HepG2 (cell line): ENCODE measurements around the gene TMEM143. TPM values are rescaled to one million over a fixed set of nuclear protein-coding genes. Genes with fewer than 3 reads are reported as not detected.

Source experiments
- ASH2L ChIP-seq: fragments of 300-600, 200-600 bp; sonication (generic); IDR thresholded peaks from 2 replicates; pipeline ENCODE4 v1.7.0; 2017; ENCODE audit warnings: low read depth, mild to moderate bottlenecking, moderate library complexity, mixed read lengths, low read length; ENCODE audit not compliant: insufficient read length
- CENPX ChIP-seq: sonication (generic); formaldehyde crosslinking; IDR thresholded peaks from 2 replicates; pipeline ENCODE4 v1.9.0; 2021; ENCODE audit warnings: mild to moderate bottlenecking, missing genetic modification reagents, moderate library complexity
- DNMT1 ChIP-seq: sonication (generic); formaldehyde crosslinking; IDR thresholded peaks from 2 replicates; pipeline ENCODE4 v1.5.1; 2020; ENCODE audit warnings: mild to moderate bottlenecking, missing genetic modification reagents
- ELF1 ChIP-seq: sonication (generic); formaldehyde crosslinking; IDR thresholded peaks from 2 replicates; pipeline ENCODE4 v1.4.0; 2020; ENCODE audit warnings: missing genetic modification reagents
- GLI4 ChIP-seq: sonication (generic); formaldehyde crosslinking; IDR thresholded peaks from 2 replicates; pipeline ENCODE4 v1.5.1; 2020; ENCODE audit warnings: missing genetic modification reagents, mild to moderate bottlenecking, moderate library complexity, borderline replicate concordance
- KAT2B ChIP-seq: fragments of 150-350 bp; IDR thresholded peaks from 2 replicates; pipeline ENCODE4 v1.6.1; 2014; ENCODE audit warnings: low read depth, low read length, borderline replicate concordance
- PHF20 ChIP-seq: sonication (generic); formaldehyde crosslinking; IDR thresholded peaks from 2 replicates; pipeline ENCODE4 v1.5.0; 2020; ENCODE audit warnings: mild to moderate bottlenecking, missing genetic modification reagents
- POLR2G ChIP-seq: fragments of 200-400 bp; formaldehyde crosslinking; IDR thresholded peaks from 2 replicates; pipeline ENCODE4 v1.6.1; 2018; ENCODE audit warnings: mild to moderate bottlenecking, low read depth, low read length, moderate library complexity
- RAD51 ChIP-seq: fragments of 450-650 bp; IDR thresholded peaks from 2 replicates; pipeline ENCODE4 v1.6.1; 2016; ENCODE audit warnings: borderline replicate concordance
- SETDB1 ChIP-seq: sonication (generic); formaldehyde crosslinking; IDR thresholded peaks from 2 replicates; pipeline ENCODE4 v1.5.1; 2020; ENCODE audit warnings: missing genetic modification reagents, mild to moderate bottlenecking, borderline replicate concordance
- TSC22D2 ChIP-seq: sonication (generic); formaldehyde crosslinking; IDR thresholded peaks from 2 replicates; pipeline ENCODE4 v1.5.1; 2020; ENCODE audit warnings: missing genetic modification reagents, mild to moderate bottlenecking, borderline replicate concordance
- WIZ ChIP-seq: sonication (generic); formaldehyde crosslinking; IDR thresholded peaks from 2 replicates; pipeline ENCODE4 v1.5.1; 2020; ENCODE audit warnings: mild to moderate bottlenecking, missing genetic modification reagents
- ZNF329 ChIP-seq: sonication (generic); formaldehyde crosslinking; IDR thresholded peaks from 2 replicates; pipeline ENCODE4 v1.9.0; 2021; ENCODE audit warnings: low read depth, mild to moderate bottlenecking, missing genetic modification reagents
- ZNF605 ChIP-seq: sonication (generic); formaldehyde crosslinking; IDR thresholded peaks from 2 replicates; pipeline ENCODE4 v1.8.0; 2022; ENCODE audit warnings: mild to moderate bottlenecking, missing genetic modification reagents
- ZNF674 ChIP-seq: sonication (generic); formaldehyde crosslinking; IDR thresholded peaks from 2 replicates; pipeline ENCODE4 v1.5.0; 2020; ENCODE audit warnings: low read depth, mild to moderate bottlenecking, missing genetic modification reagents
- ZNF746 ChIP-seq: sonication (generic); formaldehyde crosslinking; IDR thresholded peaks from 2 replicates; pipeline ENCODE4 v1.8.0; 2022; ENCODE audit warnings: mild to moderate bottlenecking, missing genetic modification reagents
- ZNF773 ChIP-seq: sonication (generic); formaldehyde crosslinking; IDR thresholded peaks from 2 replicates; pipeline ENCODE4 v1.4.0; 2020; ENCODE audit warnings: missing genetic modification reagents, borderline replicate concordance
- ZNF816 ChIP-seq: sonication (generic); formaldehyde crosslinking; IDR thresholded peaks from 2 replicates; pipeline ENCODE4 v1.8.0; 2022; ENCODE audit warnings: missing genetic modification reagents, mild to moderate bottlenecking, borderline replicate concordance
- ZNF850 ChIP-seq: sonication (generic); formaldehyde crosslinking; conservative IDR thresholded peaks from 2 replicates; pipeline ENCODE4 v1.9.0; 2021; ENCODE audit warnings: mild to moderate bottlenecking, missing genetic modification reagents
- polyA plus RNA-seq, 8 experiments: library from polyadenylated mRNA; depleted of rRNA in 3 of 8; stranded (reverse) in 7 of 8; unstranded in 1 of 8; fragments of >200 nt; fragmentation: Illumina TruSeq in 4 of 8; extraction: Trizol in 4 of 8; gene quantifications; 2 replicates each; pipeline versions ENCODE4 v1.2.1 to v1.2.3, GENCODE V29; 2011 to 2016; ENCODE audit warnings: low read depth in 4 of 8, missing spikeins in 1 of 8, mixed read lengths in 1 of 8; ENCODE audit not compliant: insufficient read depth in 1 of 8
- total RNA-seq, 5 experiments: library from RNA; depleted of rRNA; stranded (reverse); fragments of >200 nt; fragmentation: Illumina TruSeq; extraction: Trizol; gene quantifications; 2 replicates each; pipeline ENCODE4 v1.2.3, GENCODE V29; 2016; ENCODE audit warnings: low read depth in 1 of 5
- TF ChIP-seq, protein P1 (sequence below): sonication (generic); formaldehyde crosslinking; IDR thresholded peaks from 2 replicates; pipeline ENCODE4 v1.5.0; 2020; ENCODE audit warnings: missing genetic modification reagents
- TF ChIP-seq, protein P2 (sequence below): sonication (generic); formaldehyde crosslinking; IDR thresholded peaks from 2 replicates; pipeline ENCODE4 v1.9.0; 2022; ENCODE audit warnings: low read depth, missing genetic modification reagents
- TF ChIP-seq, protein P3 (sequence below), 2 experiments: sonication (generic) in 1 of 2; formaldehyde crosslinking in 1 of 2; IDR thresholded peaks; 2 replicates each; pipeline versions ENCODE4 v1.4.0 to v1.6.1; 2016 to 2020; ENCODE audit warnings: borderline replicate concordance in 1 of 2, low read depth in 1 of 2, mild to moderate bottlenecking in 1 of 2, missing genetic modification reagents in 1 of 2

TMEM143 gene
- total and polyA plus RNA-seq, 2 of the 13 experiments (the other 11 are each of a cell fraction or from before 2014, with no cell fraction given) = 7.7 to 11.3 TPM

DNA sequence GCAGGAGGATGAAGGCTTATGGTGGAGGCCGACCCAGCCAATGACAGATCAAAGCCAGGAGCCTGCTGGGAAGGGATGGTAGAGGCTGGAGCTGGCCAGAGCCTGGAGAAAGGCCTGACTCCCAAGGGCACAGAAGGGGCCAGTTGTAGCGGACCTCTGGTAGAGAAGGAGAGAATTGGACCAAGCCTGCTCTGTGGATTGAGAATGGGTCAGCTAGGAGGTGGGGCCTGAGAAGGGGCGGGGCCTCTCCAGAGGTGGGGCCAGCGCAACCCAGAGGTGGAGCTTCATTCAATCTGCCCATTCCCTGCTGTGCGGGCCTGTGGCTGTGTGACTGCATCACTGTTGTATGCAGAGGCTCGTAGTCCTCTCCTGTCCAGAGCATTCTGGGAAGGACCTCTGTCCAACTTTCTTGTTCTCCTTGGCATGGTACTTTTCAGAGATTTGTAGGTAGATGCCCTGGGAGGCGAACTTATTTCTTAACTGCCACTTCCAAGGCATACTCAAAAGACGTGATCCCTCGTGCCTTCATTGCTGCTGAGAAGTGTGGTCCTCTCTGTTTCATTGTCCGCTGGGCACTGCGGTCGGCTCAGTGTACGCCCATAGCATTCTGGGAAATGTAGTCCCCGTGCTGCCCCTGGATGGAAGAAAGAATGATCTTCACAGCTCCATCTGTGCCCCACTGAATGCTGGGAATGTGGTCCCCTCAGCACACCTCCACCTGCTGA lies 36.4 kb upstream of the TMEM143 start (continued):
- TF ChIP-seq SETDB1 (CRISPR knock-in tag) = no peak
- TF ChIP-seq RAD51 = no peak
- TF ChIP-seq, protein P1, sequence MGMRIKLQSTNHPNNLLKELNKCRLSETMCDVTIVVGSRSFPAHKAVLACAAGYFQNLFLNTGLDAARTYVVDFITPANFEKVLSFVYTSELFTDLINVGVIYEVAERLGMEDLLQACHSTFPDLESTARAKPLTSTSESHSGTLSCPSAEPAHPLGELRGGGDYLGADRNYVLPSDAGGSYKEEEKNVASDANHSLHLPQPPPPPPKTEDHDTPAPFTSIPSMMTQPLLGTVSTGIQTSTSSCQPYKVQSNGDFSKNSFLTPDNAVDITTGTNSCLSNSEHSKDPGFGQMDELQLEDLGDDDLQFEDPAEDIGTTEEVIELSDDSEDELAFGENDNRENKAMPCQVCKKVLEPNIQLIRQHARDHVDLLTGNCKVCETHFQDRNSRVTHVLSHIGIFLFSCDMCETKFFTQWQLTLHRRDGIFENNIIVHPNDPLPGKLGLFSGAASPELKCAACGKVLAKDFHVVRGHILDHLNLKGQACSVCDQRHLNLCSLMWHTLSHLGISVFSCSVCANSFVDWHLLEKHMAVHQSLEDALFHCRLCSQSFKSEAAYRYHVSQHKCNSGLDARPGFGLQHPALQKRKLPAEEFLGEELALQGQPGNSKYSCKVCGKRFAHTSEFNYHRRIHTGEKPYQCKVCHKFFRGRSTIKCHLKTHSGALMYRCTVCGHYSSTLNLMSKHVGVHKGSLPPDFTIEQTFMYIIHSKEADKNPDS (CRISPR knock-in tag) = no peak
- peak; percentile 60 for TF ChIP-seq POLR2G
- TF ChIP-seq ZNF674 (CRISPR knock-in tag) = no peak
- TF ChIP-seq ZNF605 (CRISPR knock-in tag) = no peak
- no peak for TF ChIP-seq WIZ
- TF ChIP-seq GLI4 (CRISPR knock-in tag) = no peak
- no peak for TF ChIP-seq ZNF329 (CRISPR knock-in tag)
- TF ChIP-seq ZNF773 (CRISPR knock-in tag) = no peak
- TF ChIP-seq CENPX (CRISPR knock-in tag) = no peak
- TF ChIP-seq PHF20 = no peak
- TF ChIP-seq ZNF746 (CRISPR knock-in tag) = no peak
- TF ChIP-seq DNMT1 (CRISPR knock-in tag) = no peak
- no peak for TF ChIP-seq ELF1 (CRISPR knock-in tag)
- no peak for TF ChIP-seq TSC22D2 (CRISPR knock-in tag)
- TF ChIP-seq, protein P2, sequence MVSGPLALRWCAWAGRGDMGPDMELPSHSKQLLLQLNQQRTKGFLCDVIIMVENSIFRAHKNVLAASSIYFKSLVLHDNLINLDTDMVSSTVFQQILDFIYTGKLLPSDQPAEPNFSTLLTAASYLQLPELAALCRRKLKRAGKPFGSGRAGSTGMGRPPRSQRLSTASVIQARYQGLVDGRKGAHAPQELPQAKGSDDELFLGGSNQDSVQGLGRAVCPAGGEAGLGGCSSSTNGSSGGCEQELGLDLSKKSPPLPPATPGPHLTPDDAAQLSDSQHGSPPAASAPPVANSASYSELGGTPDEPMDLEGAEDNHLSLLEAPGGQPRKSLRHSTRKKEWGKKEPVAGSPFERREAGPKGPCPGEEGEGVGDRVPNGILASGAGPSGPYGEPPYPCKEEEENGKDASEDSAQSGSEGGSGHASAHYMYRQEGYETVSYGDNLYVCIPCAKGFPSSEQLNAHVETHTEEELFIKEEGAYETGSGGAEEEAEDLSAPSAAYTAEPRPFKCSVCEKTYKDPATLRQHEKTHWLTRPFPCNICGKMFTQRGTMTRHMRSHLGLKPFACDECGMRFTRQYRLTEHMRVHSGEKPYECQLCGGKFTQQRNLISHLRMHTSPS (CRISPR knock-in tag) = no peak
- TF ChIP-seq, protein P3, sequence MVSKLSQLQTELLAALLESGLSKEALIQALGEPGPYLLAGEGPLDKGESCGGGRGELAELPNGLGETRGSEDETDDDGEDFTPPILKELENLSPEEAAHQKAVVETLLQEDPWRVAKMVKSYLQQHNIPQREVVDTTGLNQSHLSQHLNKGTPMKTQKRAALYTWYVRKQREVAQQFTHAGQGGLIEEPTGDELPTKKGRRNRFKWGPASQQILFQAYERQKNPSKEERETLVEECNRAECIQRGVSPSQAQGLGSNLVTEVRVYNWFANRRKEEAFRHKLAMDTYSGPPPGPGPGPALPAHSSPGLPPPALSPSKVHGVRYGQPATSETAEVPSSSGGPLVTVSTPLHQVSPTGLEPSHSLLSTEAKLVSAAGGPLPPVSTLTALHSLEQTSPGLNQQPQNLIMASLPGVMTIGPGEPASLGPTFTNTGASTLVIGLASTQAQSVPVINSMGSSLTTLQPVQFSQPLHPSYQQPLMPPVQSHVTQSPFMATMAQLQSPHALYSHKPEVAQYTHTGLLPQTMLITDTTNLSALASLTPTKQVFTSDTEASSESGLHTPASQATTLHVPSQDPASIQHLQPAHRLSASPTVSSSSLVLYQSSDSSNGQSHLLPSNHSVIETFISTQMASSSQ (IDR thresholded peaks at IDR 0.05; ENCODE audit: low read depth) = no peak
- TF ChIP-seq, protein P3 (CRISPR knock-in tag; IDR thresholded peaks at IDR 0.05; ENCODE audit: borderline replicate concordance) = no peak
- TF ChIP-seq ZNF816 = no peak
- TF ChIP-seq ZNF850 (CRISPR knock-in tag) = no peak
- TF ChIP-seq ASH2L = no peak
- no peak for TF ChIP-seq KAT2B
